Neural progenitor cell (in vitro differentiated cells): Measurements from ENCODE around the gene MCHR2.

Experiments
- EZH2 ChIP-seq: fragments of 200-600 bp; sonication (generic); IDR thresholded peaks from 2 replicates; pipeline ENCODE4 v1.6.1; 2017; ENCODE audit warnings: antibody characterized with exemption, mild to moderate bottlenecking, moderate library complexity
- EZH2phosphoT487 ChIP-seq: fragments of 200-600 bp; sonication (generic); IDR thresholded peaks from 2 replicates; pipeline ENCODE4 v1.6.1; 2017; ENCODE audit warnings: antibody characterized with exemption

DNA sequence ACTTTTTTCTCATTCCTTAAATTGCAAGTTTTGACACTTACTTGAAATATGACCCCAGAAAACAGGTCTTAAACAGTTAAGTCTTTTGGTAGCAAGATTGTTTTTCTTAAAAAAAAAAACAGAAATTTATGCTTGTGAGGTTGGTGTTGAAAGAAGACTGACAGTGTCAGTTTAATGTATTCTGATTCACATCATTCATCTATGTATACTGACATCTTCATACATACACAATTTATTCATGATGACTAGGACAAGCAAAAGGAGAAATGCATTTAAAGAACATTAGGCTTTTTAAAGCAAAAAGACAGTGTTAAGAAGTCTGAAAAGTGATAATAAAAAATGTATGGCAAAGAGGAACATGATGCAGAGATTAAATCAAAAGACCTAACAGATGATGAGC, 27.0 kb downstream of the MCHR2 start:
- no peak for TF ChIP-seq EZH2
- TF ChIP-seq EZH2phosphoT487: no peak
